SH-SY5Y (cell line): ENCODE results near the gene PITRM1.

Experiments
- GATA2 ChIP-seq: IDR thresholded peaks from 2 replicates; pipeline ENCODE4 v1.6.1; 2011; ENCODE audit warnings: mild to moderate bottlenecking, low read depth, low read length
- GATA3 ChIP-seq: IDR thresholded peaks from 2 replicates; pipeline ENCODE4 v1.6.1; 2011; ENCODE audit warnings: low read depth, mild to moderate bottlenecking, low read length, moderate library complexity

- no peak for TF ChIP-seq GATA2
- TF ChIP-seq GATA3, result no peak
These were observed 64.5 kb downstream of the PITRM1 start for GRCh38 chr10:3108033-3108432.
